ENCODE data around the gene WFIKKN2.
"Not testable (repeated sequence)": the region's sequence is repeated elsewhere in the genome, so short reads cannot be mapped to it uniquely, and the experiment has no call there.

WFIKKN2 gene

GRCh38 chr17:50850640-50851039, 15.3 kb downstream of the WFIKKN2 start:
- no peak for DNase-seq (ENCODE audit: low read depth)
- no peak overlapping the region for H3K4me3 ChIP-seq (ENCODE audit: low read depth, low read length)
- TF ChIP-seq CTCF (IDR thresholded peaks at IDR 0.05; ENCODE audit: low read depth, low read length, missing control alignments): no peak

- H3K4me3 ChIP-seq (ENCODE audit: low read depth, low read length): no peak overlapping the region
- TF ChIP-seq CTCF (IDR thresholded peaks at IDR 0.05; ENCODE audit: low read depth, low read length, missing control alignments): no peak
- DNase-seq (ENCODE audit: low read depth): no peak
Observed at GRCh38 chr17:50853015-50853615, 17.7 kb downstream of the WFIKKN2 start.

GRCh38 chr17:50853781-50854180, 18.4 kb downstream of the WFIKKN2 start:
- no peak for TF ChIP-seq CTCF (IDR thresholded peaks at IDR 0.05; ENCODE audit: low read depth, low read length, missing control alignments)
- no peak for DNase-seq (ENCODE audit: low read depth)
- H3K4me3 ChIP-seq (ENCODE audit: low read depth, low read length): no peak overlapping the region

- no peak overlapping the region for H3K4me3 ChIP-seq (ENCODE audit: low read depth, low read length)
- TF ChIP-seq CTCF (IDR thresholded peaks at IDR 0.05; ENCODE audit: low read depth, low read length, missing control alignments): no peak
- no peak for DNase-seq (ENCODE audit: low read depth)
Observed at GRCh38 chr17:50855708-50856330, 20.4 kb downstream of the WFIKKN2 start.

GRCh38 chr17:50856431-50856830, 21.0 kb downstream of the WFIKKN2 start:
- TF ChIP-seq CTCF (IDR thresholded peaks at IDR 0.05; ENCODE audit: low read depth, low read length, missing control alignments): no peak
- DNase-seq (ENCODE audit: low read depth): no peak
- no peak overlapping the region for H3K4me3 ChIP-seq (ENCODE audit: low read depth, low read length)

- no peak overlapping the region for H3K4me3 ChIP-seq (ENCODE audit: low read depth, low read length)
- DNase-seq (ENCODE audit: low read depth): no peak
- TF ChIP-seq CTCF (IDR thresholded peaks at IDR 0.05; ENCODE audit: low read depth, low read length, missing control alignments): no peak
Observed at GRCh38 chr17:50858486-50859225, 23.3 kb downstream of the WFIKKN2 start.

GRCh38 chr17:50859727-50860126, 24.3 kb downstream of the WFIKKN2 start:
- DNase-seq (ENCODE audit: low read depth); H3K4me3 ChIP-seq (ENCODE audit: low read depth, low read length): not testable (repeated sequence)

Measured in GM12864 (cell line).